NCI-H1930 (cell line): ENCODE data around the gene RPS6KA2.

Experiments used
- DNase-seq, 2 experiments: peaks; one replicate each; lab custom pipeline; 2025; lab: John Stamatoyannopoulos, UW

RPS6KA2 gene

GRCh38 chr6:166656230-166657151 lies 29.4 kb upstream of the RPS6KA2 start:
- no peak for DNase-seq

GRCh38 chr6:166655713-166656229 lies 28.7 kb upstream of the RPS6KA2 start:
- no peak for DNase-seq

GRCh38 chr6:166655251-166655650 lies 28.2 kb upstream of the RPS6KA2 start:
- DNase-seq = no peak

- DNase-seq = no peak
These were observed 27.5 kb upstream of the RPS6KA2 start for GRCh38 chr6:166654573-166654972.

- DNase-seq = no peak
These were observed 26.5 kb upstream of the RPS6KA2 start for GRCh38 chr6:166653639-166653941.

GRCh38 chr6:166650824-166651807 lies 24.1 kb upstream of the RPS6KA2 start:
- DNase-seq = no peak

GRCh38 chr6:166650047-166650446 lies 23.0 kb upstream of the RPS6KA2 start:
- DNase-seq = no peak

GRCh38 chr6:166648846-166649245 lies 21.8 kb upstream of the RPS6KA2 start:
- DNase-seq = no peak

GRCh38 chr6:166647896-166648295 lies 20.8 kb upstream of the RPS6KA2 start:
- no peak for DNase-seq

GRCh38 chr6:166646716-166647115 lies 19.7 kb upstream of the RPS6KA2 start:
- no peak for DNase-seq

GRCh38 chr6:166645896-166646295 lies 18.8 kb upstream of the RPS6KA2 start:
- DNase-seq = no peak

GRCh38 chr6:166644681-166645080 lies 17.6 kb upstream of the RPS6KA2 start:
- no peak for DNase-seq

- DNase-seq = no peak
These were observed 17.0 kb upstream of the RPS6KA2 start for GRCh38 chr6:166643891-166644590.

- DNase-seq = no peak
These were observed 15.6 kb upstream of the RPS6KA2 start for GRCh38 chr6:166642646-166643045.

- no peak for DNase-seq
These were observed 13.4 kb upstream of the RPS6KA2 start for GRCh38 chr6:166640342-166641043.

GRCh38 chr6:166639921-166640320 lies 12.9 kb upstream of the RPS6KA2 start:
- no peak for DNase-seq

- DNase-seq = no peak
These were observed 11.5 kb upstream of the RPS6KA2 start for GRCh38 chr6:166638573-166638964.

- no peak for DNase-seq
These were observed 10.9 kb upstream of the RPS6KA2 start for GRCh38 chr6:166637812-166638572.

GRCh38 chr6:166636934-166637333 lies 9.9 kb upstream of the RPS6KA2 start:
- no peak for DNase-seq

GRCh38 chr6:166636191-166636933 lies 9.3 kb upstream of the RPS6KA2 start:
- DNase-seq = no peak
